HT1080 (cell line): ENCODE data around the gene HS3ST1. TPM values are rescaled to one million over a fixed set of nuclear protein-coding genes. Genes with fewer than 3 reads are reported as not detected.

Source experiments
- small RNA-seq: library from RNA; depleted of rRNA; stranded (forward); fragments of <200 nt; gene quantifications from one replicate; pipeline ENCODE3, GENCODE V24; 2014
- total RNA-seq: library from RNA; depleted of rRNA; stranded (reverse); fragments of >200 nt; shearing (Covaris generic); gene quantifications from 2 replicates; pipeline ENCODE4 v1.2.3, GENCODE V29; 2014

Gene HS3ST1
- total RNA-seq, 1 experiment from 2014 or later = 3.5 TPM

Small RNAs within 50 kb of the gene (small RNA-seq; reads per million reads assigned to genes)
- gene MIR572 (not detected), gene RNA5SP156 (not detected)
